Gastroesophageal sphincter (tissue), 4 donors: Measurements from ENCODE around the gene RERE. TPM values are rescaled to one million over a fixed set of nuclear protein-coding genes. Genes with fewer than 3 reads are reported as not detected.

Source experiments
- ATAC-seq: fragments of 150-250 bp; one replicate; pipeline ENCODE4 v1.9.1; 2016; ENCODE audit warnings: mild to moderate bottlenecking, moderate library complexity
- H3K27ac ChIP-seq, 4 donors: fragments of 200-600 bp; sonication (generic) in 3 of 4; 1 replicate in 3 of 4; 2 replicates in 1 of 4; pipeline ENCODE4 v1.5.1; 2016 to 2019
- H3K27me3 ChIP-seq: fragments of 200-600 bp; sonication (generic); one replicate; pipeline ENCODE4 v1.5.1; 2019
- H3K36me3 ChIP-seq, 2 donors: fragments of 200-600 bp; sonication (generic); one replicate each; pipeline ENCODE4 v1.5.1; 2019; ENCODE audit warnings: control low read depth in 1 of 2
- H3K4me1 ChIP-seq, 3 donors: fragments of 200-600 bp; sonication (generic); 1 replicate in 2 of 3; 2 replicates in 1 of 3; pipeline ENCODE4 v1.5.1; 2016 to 2019; ENCODE audit warnings: control low read depth in 2 of 3
- H3K4me3 ChIP-seq, 2 donors: fragments of 200-600 bp; sonication (generic); one replicate each; pipeline ENCODE4 v1.5.1; 2019; ENCODE audit warnings: mild to moderate bottlenecking in 1 of 2, moderate library complexity in 1 of 2
- H3K9me3 ChIP-seq, 3 donors: fragments of 200-600 bp; sonication (generic); one replicate each; pipeline ENCODE4 v1.5.1; 2017 to 2019; ENCODE audit warnings: control low read depth in 2 of 3
- CTCF ChIP-seq, 4 experiments: fragments of 200-600 bp in 2 of 4; fragments of 450-650 bp in 2 of 4; sonication (generic) in 1 of 4; IDR thresholded peaks; one replicate each; pipeline ENCODE4 v1.5.1; 2017 to 2019; ENCODE audit warnings: antibody characterized with exemption in 4 of 4, mild to moderate bottlenecking in 2 of 4, moderate library complexity in 2 of 4
- EP300 ChIP-seq: sonication (generic); formaldehyde crosslinking; IDR thresholded peaks from one replicate; pipeline ENCODE4 v1.6.1; 2017; ENCODE audit warnings: antibody characterized with exemption, mild to moderate bottlenecking
- POLR2A ChIP-seq, 2 donors: fragments of 450-650 bp; IDR thresholded peaks; one replicate each; pipeline ENCODE4 v1.6.1; 2017; ENCODE audit warnings: antibody characterized with exemption in 2 of 2, mild to moderate bottlenecking in 2 of 2, moderate library complexity in 1 of 2
- POLR2AphosphoS5 ChIP-seq: sonication (generic); formaldehyde crosslinking; IDR thresholded peaks from one replicate; pipeline ENCODE4 v1.6.1; 2017; ENCODE audit warnings: antibody characterized with exemption
- WGBS, 2 donors: methylation state at CpG; one replicate each; pipeline ENCODE4 v1.1.5; 2018; ENCODE audit warnings: low coverage in 1 of 2; 5-methylcytosine and 5-hydroxymethylcytosine counted together
- total RNA-seq, 4 donors: library from RNA; depleted of rRNA; stranded (reverse); fragments of >200 nt; gene quantifications; one replicate each; pipeline ENCODE4 v1.1.0, GENCODE V29; 2016

Gene RERE
- total RNA-seq, 4 donors from 2014 or later, result 112 to 212 (median 139) TPM

DNA sequence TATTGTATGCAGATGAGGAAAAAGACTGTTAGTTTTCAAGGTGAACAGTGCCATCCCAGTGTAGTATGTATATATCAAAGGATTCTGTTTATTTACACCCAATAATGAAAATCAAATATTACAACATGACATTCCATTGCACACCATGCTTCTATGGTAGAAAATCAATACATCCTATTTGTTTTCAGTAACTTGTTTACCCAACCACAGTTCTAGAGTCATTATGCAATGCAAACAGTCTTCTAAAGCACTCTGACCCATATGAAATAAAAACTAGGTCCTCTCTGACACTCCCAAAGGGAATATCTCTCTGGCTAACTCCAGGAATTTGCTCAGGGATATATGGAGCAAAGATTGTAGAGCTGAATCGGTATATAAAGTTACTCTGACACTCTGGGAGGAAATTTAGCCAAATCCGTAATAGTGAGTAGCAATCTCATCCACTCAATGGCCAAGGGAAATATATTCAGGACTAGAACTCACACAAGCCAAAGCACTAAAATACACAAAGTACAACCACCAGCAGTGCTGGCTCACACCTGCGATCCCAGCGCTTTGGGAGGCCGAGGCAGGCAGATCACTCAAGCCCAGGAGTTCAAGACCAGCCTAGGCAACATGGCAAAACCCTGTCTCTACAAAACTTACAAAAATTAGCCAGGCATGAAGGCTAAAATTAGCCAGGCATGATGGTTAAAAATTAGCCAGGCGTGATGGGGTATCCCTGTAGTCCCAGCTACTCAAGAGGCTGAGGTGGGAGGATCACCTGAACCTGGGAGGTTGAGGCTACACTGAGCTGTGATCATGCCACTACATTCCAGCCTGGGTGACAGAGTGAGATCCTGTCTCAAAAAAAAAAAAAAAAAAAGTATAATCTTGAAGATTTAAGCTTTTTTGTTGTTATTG, 75.2 kb downstream of the RERE start:
- H3K4me1 ChIP-seq, result peaks cover 0 to 19% (median 0%) of the 10 kb centered on the region in 3 donors
- H3K4me3 ChIP-seq, result no peak overlapping the region
- peaks cover 0 to 9% (median 0%) of the 10 kb centered on the region in 3 donors for H3K9me3 ChIP-seq
- TF ChIP-seq POLR2A (IDR thresholded peaks at IDR 0.05), result no peak
- no peak for TF ChIP-seq EP300
- no peak for TF ChIP-seq CTCF (IDR thresholded peaks at IDR 0.05)
- no peak for TF ChIP-seq POLR2AphosphoS5
- no peaks in the 10 kb centered on the region for H3K27me3 ChIP-seq
- no peak for ATAC-seq
- WGBS, 2 donors, result 73 to 87% methylated on average over 3 to 5 of the region's 6 CpGs
- no peak overlapping the region for H3K27ac ChIP-seq
- no peaks in the 10 kb centered on the region for H3K36me3 ChIP-seq

- TF ChIP-seq POLR2A (IDR thresholded peaks at IDR 0.05) (no peak), EP300 (no peak), POLR2AphosphoS5 (no peak), CTCF (IDR thresholded peaks at IDR 0.05) (no peak)
- Histone ChIP-seq H3K27me3 (no peaks in the 10 kb centered on the region), H3K36me3 (no peaks in the 10 kb centered on the region), H3K4me3 (no peak overlapping the region), H3K9me3 (peaks cover 0 to 9% (median 0%) of the 10 kb centered on the region in 3 donors), H3K4me1 (peaks cover 0 to 19% (median 0%) of the 10 kb centered on the region in 3 donors), H3K27ac (no peak overlapping the region)
- ATAC-seq, result no peak
These were observed 77.4 kb downstream of the RERE start for GRCh38 chr1:8740034-8740449.

DNA sequence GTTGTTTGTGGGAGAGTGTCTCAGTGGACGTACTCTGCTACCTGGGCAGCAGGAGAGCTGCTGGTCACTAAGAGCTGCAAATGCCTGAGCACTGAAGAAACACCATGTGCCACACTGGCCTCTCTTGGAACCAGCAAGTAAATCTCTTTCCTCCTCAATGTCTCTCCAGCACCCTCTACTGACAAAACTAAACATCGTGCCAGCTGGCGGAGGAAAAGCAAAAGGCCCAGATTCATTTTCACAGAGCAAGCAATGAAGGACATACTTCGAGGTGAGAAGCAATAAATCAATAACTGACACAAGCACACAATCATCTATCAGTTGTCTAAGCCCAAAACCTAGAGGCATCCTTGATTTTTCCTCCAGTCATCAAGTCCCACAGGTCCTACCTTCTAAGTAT, 78.1 kb downstream of the RERE start:
- Histone ChIP-seq H3K27me3 (no peaks in the 10 kb centered on the region), H3K4me3 (no peak overlapping the region), H3K9me3 (peaks cover 0 to 9% (median 0%) of the 10 kb centered on the region in 3 donors), H3K36me3 (no peaks in the 10 kb centered on the region), H3K27ac (no peak overlapping the region), H3K4me1 (peaks cover 0 to 19% (median 0%) of the 10 kb centered on the region in 3 donors)
- ATAC-seq, result no peak
- 88 to 98% methylated on average over 4 of the region's 4 CpGs for WGBS, 2 donors
- TF ChIP-seq POLR2A (IDR thresholded peaks at IDR 0.05) (no peak), CTCF (IDR thresholded peaks at IDR 0.05) (no peak), POLR2AphosphoS5 (no peak), EP300 (no peak)

GRCh38 chr1:8736927-8737326, 80.5 kb downstream of the RERE start:
- Histone ChIP-seq H3K27ac (no peak overlapping the region), H3K27me3 (no peaks in the 10 kb centered on the region)
- no peak for ATAC-seq

More at GRCh38 chr1:8736927-8737326, 80.5 kb downstream of the RERE start:
- H3K9me3 ChIP-seq, result peaks cover 0 to 10% (median 0%) of the 10 kb centered on the region in 3 donors
- H3K4me3 ChIP-seq, result no peak overlapping the region
- TF ChIP-seq POLR2AphosphoS5 (no peak), CTCF (IDR thresholded peaks at IDR 0.05) (no peak), EP300 (no peak), POLR2A (IDR thresholded peaks at IDR 0.05) (no peak)
- no peaks in the 10 kb centered on the region for H3K36me3 ChIP-seq
- peaks cover 0 to 15% (median 0%) of the 10 kb centered on the region in 3 donors for H3K4me1 ChIP-seq
